GM19238 (cell line): ENCODE results near the gene SGMS1.

Source experiments
- DNase-seq: peaks from one replicate; pipeline ENCODE4 v3.0.0; 2011; ENCODE audit warnings: low spot score; ENCODE audit not compliant: insufficient read length

Gene SGMS1

GRCh38 chr10:50613150-50613549 is 10.6 kb downstream of the SGMS1 start:
- no peak for DNase-seq

GRCh38 chr10:50610368-50610767 is 13.4 kb downstream of the SGMS1 start:
- no peak for DNase-seq

- DNase-seq = no peak
These were observed 16.3 kb downstream of the SGMS1 start for GRCh38 chr10:50607356-50607925.

GRCh38 chr10:50605951-50606270 is 17.8 kb downstream of the SGMS1 start:
- DNase-seq = no peak

GRCh38 chr10:50605269-50605950 is 18.3 kb downstream of the SGMS1 start:
- no peak for DNase-seq

- DNase-seq = no peak
These were observed 18.9 kb downstream of the SGMS1 start for GRCh38 chr10:50604809-50605208.

GRCh38 chr10:50604049-50604640 is 19.6 kb downstream of the SGMS1 start:
- no peak for DNase-seq

- DNase-seq = no peak
These were observed 20.5 kb downstream of the SGMS1 start for GRCh38 chr10:50603151-50603850.

- no peak for DNase-seq
These were observed 21.8 kb downstream of the SGMS1 start for GRCh38 chr10:50601974-50602373.

GRCh38 chr10:50600831-50601477 is 22.8 kb downstream of the SGMS1 start:
- DNase-seq = no peak

- DNase-seq = no peak
These were observed 23.5 kb downstream of the SGMS1 start for GRCh38 chr10:50600286-50600685.

- DNase-seq = no peak
These were observed 26.9 kb downstream of the SGMS1 start for GRCh38 chr10:50596897-50597296.

GRCh38 chr10:50596456-50596855 is 27.3 kb downstream of the SGMS1 start:
- DNase-seq = no peak

GRCh38 chr10:50595785-50596184 is 28.0 kb downstream of the SGMS1 start:
- no peak for DNase-seq

- no peak for DNase-seq
These were observed 30.0 kb downstream of the SGMS1 start for GRCh38 chr10:50593523-50594376.

GRCh38 chr10:50592961-50593418 is 30.8 kb downstream of the SGMS1 start:
- DNase-seq = no peak

- no peak for DNase-seq
These were observed 32.8 kb downstream of the SGMS1 start for GRCh38 chr10:50590935-50591334.

GRCh38 chr10:50586740-50587088 is 37.0 kb downstream of the SGMS1 start:
- DNase-seq = no peak

- DNase-seq = no peak
These were observed 37.6 kb downstream of the SGMS1 start for GRCh38 chr10:50585921-50586739.
